IMR-90 (cell line): ENCODE data around the gene NSL1. TPM values are rescaled to one million over a fixed set of nuclear protein-coding genes. Genes with fewer than 3 reads are reported as not detected.
"Not testable (repeated sequence)": the region's sequence is repeated elsewhere in the genome, so short reads cannot be mapped to it uniquely, and the experiment has no call there.

Experiments
- ATAC-seq: fragments of 200-7000 bp; cut with Tn5 transposase; 2 replicates; pipeline ENCODE4 v1.9.1; 2020; ENCODE audit warnings: low read depth, mild to moderate bottlenecking, moderate library complexity
- BruUV-seq: library from RNA; stranded (reverse); fragments of 400-500 nt; replicated peaks from 2 replicates; lab custom pipeline; 2021; lab: Mats Ljungman, UMichigan
- CTCF ChIA-PET: fragments of 300-600 bp; formaldehyde crosslinking; extraction: SDS; loops from one replicate; lab custom pipeline; 2021; ENCODE audit warnings: antibody characterized with exemption; lab: Yijun Ruan, JAX
- POLR2A ChIA-PET: fragments of 300-600 bp; sonication (Branson Sonifier 250); formaldehyde crosslinking; loops from one replicate; lab custom pipeline; 2022; ENCODE audit warnings: antibody characterized with exemption; ENCODE audit not compliant: unreplicated experiment; lab: Charles Lee
- DNase-seq: peaks from one replicate; pipeline ENCODE4 v3.0.0; 2013
- H2AFZ ChIP-seq: replicated peaks from 2 replicates; pipeline ENCODE3; 2013; ENCODE audit warnings: low read length, mild to moderate bottlenecking; ENCODE audit not compliant: poor library complexity
- H2AK5ac ChIP-seq: 2 replicates; pipeline ENCODE4 v1.6.1; 2013; ENCODE audit warnings: low read depth, low read length, inconsistent platforms
- H2AK9ac ChIP-seq: replicated peaks from 2 replicates; pipeline ENCODE3; 2013; ENCODE audit warnings: mild to moderate bottlenecking, low read depth, low read length, moderate library complexity; ENCODE audit not compliant: poor library complexity
- H2BK120ac ChIP-seq: 2 replicates; pipeline ENCODE4 v1.6.1; 2013; ENCODE audit warnings: low read depth, low read length, inconsistent platforms
- H2BK15ac ChIP-seq: 3 replicates; pipeline ENCODE4 v1.6.1; 2013; ENCODE audit warnings: low read depth, low read length, inconsistent platforms
- H2BK20ac ChIP-seq: 2 replicates; pipeline ENCODE4 v1.6.1; 2013; ENCODE audit warnings: low read depth, mild to moderate bottlenecking, inconsistent platforms, low read length, moderate library complexity
- H2BK5ac ChIP-seq: 2 replicates; pipeline ENCODE4 v1.6.1; 2013; ENCODE audit warnings: mild to moderate bottlenecking, low read depth, low read length, inconsistent platforms; ENCODE audit not compliant: poor library complexity, severe bottlenecking
- H3K14ac ChIP-seq: replicated peaks from 2 replicates; pipeline ENCODE4 v1.6.1; 2013; ENCODE audit warnings: low read depth, low read length, inconsistent platforms
- H3K18ac ChIP-seq: 2 replicates; pipeline ENCODE4 v1.6.1; 2013; ENCODE audit warnings: low read depth, low read length, control low read depth
- H3K23ac ChIP-seq: 2 replicates; pipeline ENCODE4 v1.6.1; 2013; ENCODE audit warnings: low read depth, low read length, inconsistent platforms
- H3K27ac ChIP-seq: 2 replicates; pipeline ENCODE4 v1.5.1; 2013; ENCODE audit warnings: mild to moderate bottlenecking, control low read depth, low read length; ENCODE audit not compliant: insufficient read depth
- H3K27me3 ChIP-seq: 2 replicates; pipeline ENCODE4 v1.6.1; 2013; ENCODE audit warnings: low read length; ENCODE audit not compliant: control insufficient read depth, insufficient read depth
- H3K36me3 ChIP-seq: 2 replicates; pipeline ENCODE4 v1.6.1; 2013; ENCODE audit warnings: low read length, mixed read lengths; ENCODE audit not compliant: control insufficient read depth, insufficient read depth
- H3K4ac ChIP-seq: 2 replicates; pipeline ENCODE4 v1.6.1; 2013; ENCODE audit warnings: low read depth, low read length, inconsistent platforms
- H3K4me1 ChIP-seq: 2 replicates; pipeline ENCODE4 v1.6.1; 2013; ENCODE audit warnings: low read length, mixed read lengths; ENCODE audit not compliant: control insufficient read depth, insufficient read depth
- H3K4me2 ChIP-seq: 2 replicates; pipeline ENCODE4 v1.6.1; 2013; ENCODE audit warnings: low read depth, mild to moderate bottlenecking, control low read depth, low read length, moderate library complexity
- H3K4me3 ChIP-seq: 2 replicates; pipeline ENCODE4 v1.5.1; 2013; ENCODE audit warnings: low read depth, mild to moderate bottlenecking, control low read depth, low read length, moderate library complexity; ENCODE audit not compliant: insufficient read depth
- H3K56ac ChIP-seq: 2 replicates; pipeline ENCODE4 v1.6.1; 2013; ENCODE audit warnings: low read length, inconsistent platforms; ENCODE audit not compliant: insufficient read depth; ENCODE audit errors: extremely low read depth
- H3K79me1 ChIP-seq, 2 experiments: 2 replicates each; pipeline ENCODE4 v1.6.1; 2013; ENCODE audit warnings: low read length in 2 of 2, inconsistent platforms in 1 of 2, low read depth in 1 of 2
- H3K9ac ChIP-seq: 2 replicates; pipeline ENCODE4 v1.6.1; 2013; ENCODE audit warnings: low read depth, low read length, control low read depth
- H3K9me1 ChIP-seq: 2 replicates; pipeline ENCODE4 v1.6.1; 2013; ENCODE audit warnings: low read length, inconsistent platforms; ENCODE audit not compliant: insufficient read depth
- H3K9me3 ChIP-seq: 2 replicates; pipeline ENCODE4 v1.6.1; 2013; ENCODE audit warnings: low read length; ENCODE audit not compliant: control insufficient read depth, insufficient read depth
- H4K20me1 ChIP-seq: 2 replicates; pipeline ENCODE4 v1.6.1; 2013; ENCODE audit warnings: low read length, inconsistent platforms; ENCODE audit not compliant: insufficient read depth
- H4K5ac ChIP-seq: 2 replicates; pipeline ENCODE4 v1.6.1; 2013; ENCODE audit warnings: mild to moderate bottlenecking, low read depth, low read length, control low read depth
- H4K8ac ChIP-seq, 2 experiments: 2 replicates each; pipeline ENCODE4 v1.6.1; 2013; ENCODE audit warnings: low read depth in 2 of 2, low read length in 2 of 2, control low read depth in 1 of 2, inconsistent platforms in 1 of 2
- H4K91ac ChIP-seq: 2 replicates; pipeline ENCODE4 v1.6.1; 2013; ENCODE audit warnings: low read depth, low read length, inconsistent platforms; ENCODE audit not compliant: insufficient read depth
- BHLHE40 ChIP-seq: fragments of 150-350 bp; IDR thresholded peaks from 2 replicates; pipeline ENCODE4 v1.6.1; 2016; ENCODE audit warnings: mild to moderate bottlenecking, low read depth, low read length
- RFX5 ChIP-seq: IDR thresholded peaks from 2 replicates; pipeline ENCODE4 v1.8.0; 2012; ENCODE audit warnings: low read depth, mild to moderate bottlenecking, low read length, moderate library complexity
- WGBS, 2 experiments: methylation state at CpG; one replicate each; pipeline versions ENCODE4 v1.1.5 to v1.1.7; 2013; ENCODE audit warnings: missing lambda C conversion rate in 2 of 2; ENCODE audit not compliant: insufficient read length in 1 of 2; ENCODE audit errors: extremely low coverage in 2 of 2; 5-methylcytosine and 5-hydroxymethylcytosine counted together
- dilution Hi-C: fragments of 300-500 bp; cut with HindIII; formaldehyde crosslinking; loops from one replicate; pipeline ENCODE4 v1.14.3; 2018; ENCODE audit warnings: low sequenced_read_pairs; ENCODE audit not compliant: unreplicated experiment
- in situ Hi-C: fragments of 300-500 bp; cut with MboI; formaldehyde crosslinking; loops from 3 replicates; pipeline ENCODE4 v1.14.3; 2019; ENCODE audit warnings: low sequenced_read_pairs, inconsistent platforms, mixed read lengths
- intact Hi-C: fragments of 100-400 bp; cut with micrococcal nuclease; formaldehyde crosslinking; loops from 2 replicates; pipeline ENCODE4 v1.10.0; 2022
- polyA plus RNA-seq, 3 experiments: library from polyadenylated mRNA; depleted of rRNA; stranded (reverse); fragments of >200 nt; gene quantifications; 2 replicates each; pipeline ENCODE4 v1.2.3, GENCODE V29; 2012; ENCODE audit warnings: low replicate concordance in 1 of 3
- total RNA-seq: library from RNA; depleted of rRNA; stranded (reverse); fragments of >200 nt; gene quantifications from 2 replicates; pipeline ENCODE4 v1.2.3, GENCODE V29; 2012

The NSL1 gene
- total and polyA plus RNA-seq, 2 of the 4 experiments (the other 2 are of a cell fraction): 19.1 to 42.5 TPM

DNA sequence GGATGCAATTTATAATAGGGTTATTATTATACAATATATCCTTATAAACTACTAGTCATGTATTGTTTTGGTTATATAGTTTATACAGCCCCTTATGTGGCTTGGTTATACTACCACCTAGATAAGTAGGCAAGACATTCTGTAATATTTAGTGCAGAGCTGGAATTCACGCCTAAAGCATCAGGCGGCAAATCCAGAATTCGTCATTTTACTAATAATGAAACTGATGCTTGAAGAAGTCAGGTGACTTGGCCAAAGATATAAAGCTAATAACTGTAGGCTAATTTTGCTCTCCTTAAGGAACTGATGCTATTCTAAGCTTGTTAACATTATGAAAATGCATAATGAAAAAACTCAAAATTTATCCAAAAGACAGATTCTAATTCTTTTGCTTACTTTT lies 10.8 kb downstream of the NSL1 start:
- H4K20me1 ChIP-seq: no peaks in the 10 kb centered on the region
- H3K9ac ChIP-seq: no peak overlapping the region
- H3K14ac ChIP-seq: no peak overlapping the region
- TF ChIP-seq BHLHE40 (no peak), RFX5 (no peak)
- no peaks in the 10 kb centered on the region for H3K27me3 ChIP-seq
- no peak overlapping the region for H3K56ac ChIP-seq
- no peak overlapping the region for H4K8ac ChIP-seq
- intact Hi-C loops: loop anchor here (10.0 kb wide), 1 partner anchor 716 kb away; no protein-coding TSS in a partner anchor
- 0 out of 2 replicates have a peak, but pooled peaks cover 2% of the 10 kb centered on the region for H3K4me1 ChIP-seq
- H2BK5ac ChIP-seq: no peak overlapping the region
- no peak overlapping the region for H2AK9ac ChIP-seq
- H2AFZ ChIP-seq: no peak overlapping the region
- DNase-seq (no peak), ATAC-seq (no peak)
- dilution Hi-C loops: no loop called here
- H3K4ac ChIP-seq: no peak overlapping the region
- H3K9me1 ChIP-seq: no peaks in the 10 kb centered on the region
- H2AK5ac ChIP-seq: no peak overlapping the region
- H3K4me3 ChIP-seq: no peak overlapping the region
- CTCF ChIA-PET: interaction anchor here (1.5 kb wide), 2 partner anchors 31 to 325 kb away, joined by 5 to 6 read pairs; no protein-coding TSS in a partner anchor
- no peak overlapping the region for H3K18ac ChIP-seq
- no peak overlapping the region for H2BK120ac ChIP-seq
- peaks cover 3 to 8% of the 10 kb centered on the region in 2 experiments; a peak in 2 of 4 replicates for H3K79me1 ChIP-seq
- H3K36me3 ChIP-seq: peaks cover 2% of the 10 kb centered on the region; the same call in 1 of the 2 replicates
- WGBS, 2 experiments: 94% methylated on average over 3 of the region's 3 CpGs; no CpG with 5 or more reads in 1 of the 2 experiments
- in situ Hi-C loops: loop anchor here (10.0 kb wide), 1 partner anchor 116 kb away; no protein-coding TSS in a partner anchor
- H3K4me2 ChIP-seq: no peak overlapping the region
- H2BK20ac ChIP-seq: no peak overlapping the region
- no peak overlapping the region for H3K23ac ChIP-seq
- POLR2A ChIA-PET: no interaction called here
- no peak overlapping the region for H4K5ac ChIP-seq
- BruUV-seq: no TSS peak
- H4K91ac ChIP-seq: no peak overlapping the region
- no peaks in the 10 kb centered on the region for H3K9me3 ChIP-seq
- H3K27ac ChIP-seq: no peak overlapping the region
- no peak overlapping the region for H2BK15ac ChIP-seq

DNA sequence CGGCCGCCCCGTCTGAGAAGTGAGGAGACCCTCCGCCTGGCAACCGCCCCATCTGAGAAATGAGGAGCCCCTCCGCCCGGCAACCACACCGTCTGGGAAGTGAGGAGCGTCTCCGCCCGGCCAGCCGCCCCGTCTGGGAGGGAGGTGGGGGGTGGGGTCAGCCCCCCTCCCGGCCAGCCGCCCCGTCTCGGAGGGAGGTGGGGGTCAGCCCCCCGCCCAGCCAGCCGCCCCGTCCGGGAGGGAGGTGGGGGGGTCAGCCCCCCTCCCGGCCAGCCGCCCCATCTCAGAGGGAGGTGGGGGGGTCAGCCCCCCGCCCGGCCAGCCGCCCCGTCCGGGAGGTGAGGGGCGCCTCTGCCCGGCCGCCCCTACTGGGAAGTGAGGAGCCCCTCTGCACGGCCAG lies 12.5 kb downstream of the NSL1 start:
- DNase-seq, ATAC-seq, H2BK20ac ChIP-seq, H3K18ac ChIP-seq, H2BK15ac ChIP-seq, H2BK120ac ChIP-seq, H4K91ac ChIP-seq, H3K56ac ChIP-seq, H3K4me3 ChIP-seq, H3K27me3 ChIP-seq, H2AK5ac ChIP-seq, dilution Hi-C loops, BruUV-seq, H3K79me1 ChIP-seq, H4K5ac ChIP-seq, H3K9ac ChIP-seq, H3K4me2 ChIP-seq, H4K8ac ChIP-seq, H3K23ac ChIP-seq, H2AK9ac ChIP-seq, H3K27ac ChIP-seq, H2BK5ac ChIP-seq, H3K9me1 ChIP-seq, H3K36me3 ChIP-seq, H2AFZ ChIP-seq, H3K4ac ChIP-seq, CTCF ChIA-PET, intact Hi-C loops, POLR2A ChIA-PET, H4K20me1 ChIP-seq, H3K9me3 ChIP-seq, H3K4me1 ChIP-seq, H3K14ac ChIP-seq: not testable (repeated sequence)
- in situ Hi-C loops: loop anchor here (5.0 kb wide), 1 partner anchor 302 kb away; no protein-coding TSS in a partner anchor
- no CpG with 5 or more reads among the region's 32 CpGs for WGBS, 2 experiments
